ENCODE measurements around the gene GAB2. TPM values are rescaled to one million over a fixed set of nuclear protein-coding genes. Genes with fewer than 3 reads are reported as not detected.

Gene GAB2
- total RNA-seq, 1 experiment from 2014 or later = 3.3 TPM

- TF ChIP-seq, protein P1, sequence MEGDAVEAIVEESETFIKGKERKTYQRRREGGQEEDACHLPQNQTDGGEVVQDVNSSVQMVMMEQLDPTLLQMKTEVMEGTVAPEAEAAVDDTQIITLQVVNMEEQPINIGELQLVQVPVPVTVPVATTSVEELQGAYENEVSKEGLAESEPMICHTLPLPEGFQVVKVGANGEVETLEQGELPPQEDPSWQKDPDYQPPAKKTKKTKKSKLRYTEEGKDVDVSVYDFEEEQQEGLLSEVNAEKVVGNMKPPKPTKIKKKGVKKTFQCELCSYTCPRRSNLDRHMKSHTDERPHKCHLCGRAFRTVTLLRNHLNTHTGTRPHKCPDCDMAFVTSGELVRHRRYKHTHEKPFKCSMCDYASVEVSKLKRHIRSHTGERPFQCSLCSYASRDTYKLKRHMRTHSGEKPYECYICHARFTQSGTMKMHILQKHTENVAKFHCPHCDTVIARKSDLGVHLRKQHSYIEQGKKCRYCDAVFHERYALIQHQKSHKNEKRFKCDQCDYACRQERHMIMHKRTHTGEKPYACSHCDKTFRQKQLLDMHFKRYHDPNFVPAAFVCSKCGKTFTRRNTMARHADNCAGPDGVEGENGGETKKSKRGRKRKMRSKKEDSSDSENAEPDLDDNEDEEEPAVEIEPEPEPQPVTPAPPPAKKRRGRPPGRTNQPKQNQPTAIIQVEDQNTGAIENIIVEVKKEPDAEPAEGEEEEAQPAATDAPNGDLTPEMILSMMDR (conservative IDR thresholded peaks at IDR 0.05) = no peak
- Mint-ChIP-seq H3K4me3 (0 out of 5 replicates have a peak overlapping the region, but pooled peaks of 1 of the 2 experiments have one; percentile 1), H3K27me3 (ENCODE audit: low read depth) (no peaks in the 10 kb centered on the region), H3K9me3 (no peaks in the 10 kb centered on the region), H3K27ac (peak overlapping the region in 2 of 3 experiments; percentile 5 to 55; a peak in 2 of 7 replicates), H3K36me3 (ENCODE audit: insufficient read depth in 1 of 3, low read depth in 3 of 3) (no peaks in the 10 kb centered on the region), H3K4me1 (peaks cover 16 to 23% of the 10 kb centered on the region in 2 experiments)
- no peak overlapping the region for H2AFZ ChIP-seq (ENCODE audit: low read length)
- H3K4ac ChIP-seq (ENCODE audit: low read depth, low read length) = no peak overlapping the region
- H4K5ac ChIP-seq (ENCODE audit: insufficient read length, low read depth, low read length) = no peak overlapping the region
- H3K4me2 ChIP-seq (ENCODE audit: insufficient read depth, insufficient read length, low read length) = no peak overlapping the region
- no peaks in the 10 kb centered on the region for H3K79me1 ChIP-seq (ENCODE audit: insufficient read depth, low read depth, low read length, poor library complexity, severe bottlenecking)
- no peak overlapping the region for H3T11ph ChIP-seq (ENCODE audit: low read length)
- H2BK20ac ChIP-seq (ENCODE audit: low read depth, low read length, poor library complexity, severe bottlenecking) = no peak overlapping the region
- no peak overlapping the region for H2BK120ac ChIP-seq (ENCODE audit: low read depth, low read length, poor library complexity, severe bottlenecking)
- H3K18ac ChIP-seq (ENCODE audit: insufficient read length, low read depth, low read length) = no peak overlapping the region
- H2AK5ac ChIP-seq (ENCODE audit: insufficient read length, low read length) = no peak overlapping the region
- H3K79me2 ChIP-seq (ENCODE audit: insufficient read depth, low read length) = no peaks in the 10 kb centered on the region
- no peaks in the 10 kb centered on the region for H4K20me1 ChIP-seq (ENCODE audit: control insufficient read depth, insufficient read depth, insufficient read length)
- H3K23me2 ChIP-seq (ENCODE audit: insufficient read length, low read depth, low read length, poor library complexity, severe bottlenecking) = no peaks in the 10 kb centered on the region
- H2BK5ac ChIP-seq (ENCODE audit: insufficient read length, low read length) = no peak overlapping the region
- no peak overlapping the region for H4K8ac ChIP-seq (replicated peaks; ENCODE audit: insufficient read length, low read depth, low read length)
- no peaks in the 10 kb centered on the region for H3K9me3 ChIP-seq (ENCODE audit: control insufficient read depth, low read depth, low read length)
- no peak overlapping the region for H2BK15ac ChIP-seq (ENCODE audit: low read depth, low read length)
- H3K9ac ChIP-seq (ENCODE audit: extremely low read depth, insufficient read length, low read length) = no peak overlapping the region
- no peak overlapping the region for H3K23ac ChIP-seq (ENCODE audit: insufficient read length, low read depth, low read length)
- H3K56ac ChIP-seq (ENCODE audit: insufficient read length, low read depth, low read length) = no peak overlapping the region
- H3K14ac ChIP-seq (ENCODE audit: insufficient read depth, low read length) = no peak overlapping the region
- H2BK12ac ChIP-seq (ENCODE audit: insufficient read length, low read depth, low read length) = no peak overlapping the region
- H3K4me1 ChIP-seq (ENCODE audit: insufficient read depth, low read length) = peaks cover 8% of the 10 kb centered on the region; the same call in 1 of the 2 replicates
- no peaks in the 10 kb centered on the region for H3K27me3 ChIP-seq (ENCODE audit: insufficient read depth, low read length)
- H4K91ac ChIP-seq (ENCODE audit: insufficient read length, low read depth, low read length) = no peak overlapping the region
- no peak overlapping the region for H3K27ac ChIP-seq (ENCODE audit: insufficient read length, low read depth, low read length)
- DNase-seq = no peak
Observed at GRCh38 chr11:78428266-78428636, 10.6 kb upstream of the GAB2 start.

All from H9 (cell line).